ENCODE data around the gene KIF26A. TPM values are rescaled to one million over a fixed set of nuclear protein-coding genes. Genes with fewer than 3 reads are reported as not detected.

Gene KIF26A
- total RNA-seq, 1 experiment from 2014 or later: 3.1 TPM

GRCh38 chr14:104130974-104131651 lies 7.3 kb upstream of the KIF26A start:
- Histone ChIP-seq H3K4me3 (ENCODE audit: low read length) (no peak overlapping the region), H3K27ac (ENCODE audit: low read length) (no peak overlapping the region), H3K9me3 (ENCODE audit: low read length) (0 out of 2 replicates have a peak, but pooled peaks cover 4% of the 10 kb centered on the region), H4K20me1 (ENCODE audit: low read length) (no peaks in the 10 kb centered on the region), H3K79me2 (ENCODE audit: low read length) (no peaks in the 10 kb centered on the region), H2AFZ (ENCODE audit: low read length) (no peak overlapping the region), H3K36me3 (ENCODE audit: low read depth, low read length) (no peaks in the 10 kb centered on the region), H3K9ac (ENCODE audit: low read length) (no peak overlapping the region), H3K27me3 (ENCODE audit: low read length) (peaks cover 23% of the 10 kb centered on the region), H3K4me1 (ENCODE audit: insufficient read depth, low read length) (no peaks in the 10 kb centered on the region), H3K9me2 (replicated peaks; ENCODE audit: low read length) (no peaks in the 10 kb centered on the region), H3F3A (ENCODE audit: low read length, unreplicated experiment) (no peaks in the 10 kb centered on the region), H3K4me2 (ENCODE audit: low read length) (no peak overlapping the region)
- TF ChIP-seq EZH2 (IDR thresholded peaks at IDR 0.05; ENCODE audit: low read length, unreplicated experiment) (no peak), CTCF (conservative IDR thresholded peaks at IDR 0.05; ENCODE audit: low read depth, low read length) (peak; percentile 94)
- ATAC-seq (peak; percentile 75), DNase-seq (peak; percentile 79)
- intact Hi-C loops (cut with micrococcal nuclease): loop anchor here (1.0 to 10.0 kb wide), 3 partner anchors 36 to 514 kb away; no protein-coding TSS in a partner anchor
- no TSS peak for BruUV-seq (replicated peaks)
- ChIA-PET CTCF (interaction anchor here (2.0 kb wide), 1 partner anchor 53 kb away, joined by 8 read pairs; no protein-coding TSS in a partner anchor), POLR2A (ENCODE audit: unreplicated experiment) (no interaction called here)

- H4K20me1 ChIP-seq (ENCODE audit: low read length): no peaks in the 10 kb centered on the region
- no peak for ATAC-seq
- no peaks in the 10 kb centered on the region for H3K36me3 ChIP-seq (ENCODE audit: low read depth, low read length)
- no peaks in the 10 kb centered on the region for H3K4me1 ChIP-seq (ENCODE audit: insufficient read depth, low read length)
- DNase-seq: no peak
- H2AFZ ChIP-seq (ENCODE audit: low read length): no peak overlapping the region
- no peaks in the 10 kb centered on the region for H3K79me2 ChIP-seq (ENCODE audit: low read length)
- no peak overlapping the region for H3K4me2 ChIP-seq (ENCODE audit: low read length)
- 0 out of 2 replicates have a peak, but pooled peaks cover 4% of the 10 kb centered on the region for H3K9me3 ChIP-seq (ENCODE audit: low read length)
- BruUV-seq (replicated peaks): no TSS peak
- peaks cover 32% of the 10 kb centered on the region for H3K27me3 ChIP-seq (ENCODE audit: low read length)
- no peaks in the 10 kb centered on the region for H3K9me2 ChIP-seq (replicated peaks; ENCODE audit: low read length)
- TF ChIP-seq EZH2phosphoT487 (IDR thresholded peaks at IDR 0.05; ENCODE audit: borderline replicate concordance, low read length) (no peak), CTCF (conservative IDR thresholded peaks at IDR 0.05; ENCODE audit: low read depth, low read length) (no peak), EZH2 (IDR thresholded peaks at IDR 0.05; ENCODE audit: low read length, unreplicated experiment) (no peak)
- POLR2A ChIA-PET (ENCODE audit: unreplicated experiment): interaction anchor here (0.5 kb wide), 1 partner anchor 479 kb away, joined by 4 read pairs; no protein-coding TSS in a partner anchor
- intact Hi-C loops (cut with micrococcal nuclease): loop anchor here (1.0 to 10.0 kb wide), 3 partner anchors 37 to 513 kb away; no protein-coding TSS in a partner anchor
- H3K9ac ChIP-seq (ENCODE audit: low read length): no peak overlapping the region
- H3K4me3 ChIP-seq (ENCODE audit: low read length): no peak overlapping the region
- CTCF ChIA-PET: interaction anchor here (2.0 kb wide), 1 partner anchor 54 kb away, joined by 8 read pairs; no protein-coding TSS in a partner anchor
- H3F3A ChIP-seq (ENCODE audit: low read length, unreplicated experiment): no peaks in the 10 kb centered on the region
- H3K27ac ChIP-seq (ENCODE audit: low read length): no peak overlapping the region
These were observed 6.2 kb upstream of the KIF26A start for GRCh38 chr14:104131968-104132732.
